ENCODE measurements around the gene COL1A1. TPM values are rescaled to one million over a fixed set of nuclear protein-coding genes. Genes with fewer than 3 reads are reported as not detected.
A peak's percentile ranks its signal among the peaks of the same experiment; 100 is the strongest.

Gene COL1A1
- total RNA-seq, 2 experiments from 2014 or later: 0.18 to 0.26 TPM

GRCh38 chr17:50188531-50188920 is 12.9 kb downstream of the COL1A1 start:
- Mint-ChIP-seq H3K9me3 (ENCODE audit: insufficient read depth) (no peaks in the 10 kb centered on the region), H3K36me3 (ENCODE audit: low read depth) (no peaks in the 10 kb centered on the region), H3K27me3 (ENCODE audit: low read depth) (no peaks in the 10 kb centered on the region), H3K27ac (no peak overlapping the region), H3K4me3 (no peak overlapping the region), H3K4me1 (ENCODE audit: low read depth) (peaks cover 7% of the 10 kb centered on the region)
- CTCF ChIA-PET: no interaction called here
- POLR2A ChIA-PET: no interaction called here
- ATAC-seq (no peak), DNase-seq (no peak)

- no peak for DNase-seq
- ChIA-PET CTCF (interaction anchor here (0.8 kb wide), 1 partner anchor 94 kb away, joined by 3 read pairs; no protein-coding TSS in a partner anchor), POLR2A (no interaction called here)
- no peak for ATAC-seq
- no peaks in the 10 kb centered on the region for H3K27me3 Mint-ChIP-seq (ENCODE audit: low read depth)
- H3K36me3 Mint-ChIP-seq (ENCODE audit: low read depth): no peaks in the 10 kb centered on the region
- peaks cover 13% of the 10 kb centered on the region for H3K4me1 Mint-ChIP-seq (ENCODE audit: low read depth)
- H3K27ac Mint-ChIP-seq: no peak overlapping the region
- no peaks in the 10 kb centered on the region for H3K9me3 Mint-ChIP-seq (ENCODE audit: insufficient read depth)
- H3K4me3 Mint-ChIP-seq: no peak overlapping the region
Measured at GRCh38 chr17:50187751-50188530, 13.5 kb downstream of the COL1A1 start.

DNA sequence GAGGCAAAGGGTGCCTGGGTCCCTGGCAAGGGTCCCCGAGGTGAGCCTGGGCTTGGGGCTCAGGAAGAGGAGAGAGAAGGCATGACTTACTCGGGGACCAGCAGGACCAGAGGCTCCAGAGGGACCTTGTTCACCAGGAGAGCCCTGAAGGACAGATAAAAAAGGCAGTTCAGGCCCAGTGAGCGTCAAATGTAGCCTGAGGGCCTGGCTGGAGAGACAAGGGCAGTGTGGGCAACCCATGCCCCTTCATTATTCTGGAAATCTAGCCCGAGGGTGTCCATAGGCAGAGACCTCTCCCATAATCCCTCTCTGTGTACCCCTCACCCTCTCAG is 14.1 kb downstream of the COL1A1 start:
- Mint-ChIP-seq H3K27ac (no peak overlapping the region), H3K36me3 (ENCODE audit: low read depth) (no peaks in the 10 kb centered on the region), H3K4me1 (ENCODE audit: low read depth) (peaks cover 18% of the 10 kb centered on the region), H3K4me3 (no peak overlapping the region), H3K27me3 (ENCODE audit: low read depth) (no peaks in the 10 kb centered on the region), H3K9me3 (ENCODE audit: insufficient read depth) (no peaks in the 10 kb centered on the region)
- ChIA-PET POLR2A (no interaction called here), CTCF (interaction anchor here (0.8 kb wide), 1 partner anchor 93 kb away, joined by 3 read pairs; no protein-coding TSS in a partner anchor)
- ATAC-seq (no peak), DNase-seq (no peak)

DNA sequence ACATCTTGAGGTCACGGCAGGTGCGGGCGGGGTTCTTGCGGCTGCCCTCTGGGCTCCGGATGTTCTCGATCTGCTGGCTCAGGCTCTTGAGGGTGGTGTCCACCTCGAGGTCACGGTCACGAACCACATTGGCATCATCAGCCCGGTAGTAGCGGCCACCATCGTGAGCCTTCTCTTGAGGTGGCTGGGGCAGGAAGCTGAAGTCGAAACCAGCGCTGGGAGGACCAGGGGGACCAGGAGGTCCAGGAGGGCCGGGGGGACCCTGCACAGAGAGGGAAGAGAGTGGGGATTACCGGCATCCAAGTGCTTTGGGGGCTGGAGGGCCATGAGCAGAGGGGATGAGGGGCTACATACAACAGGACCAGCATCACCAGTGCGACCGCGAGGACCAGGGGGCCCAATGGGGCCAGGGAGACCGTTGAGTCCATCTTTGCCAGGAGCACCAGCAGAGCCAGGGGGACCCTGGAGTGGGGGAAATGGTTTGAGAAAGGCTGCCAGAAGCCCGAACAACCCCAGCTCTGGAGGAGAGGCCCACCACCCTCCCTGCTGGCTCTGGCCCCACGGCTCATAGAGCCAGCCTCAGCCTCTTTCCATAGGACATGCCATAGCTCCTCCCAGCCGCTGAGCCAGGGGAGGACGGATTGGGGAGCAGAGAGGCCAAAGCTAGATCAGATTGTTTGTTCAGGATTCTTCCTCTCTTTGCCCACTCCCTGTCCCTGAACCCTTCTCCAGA is 14.6 kb downstream of the COL1A1 start:
- no peaks in the 10 kb centered on the region for H3K36me3 Mint-ChIP-seq (ENCODE audit: low read depth)
- H3K4me1 Mint-ChIP-seq (ENCODE audit: low read depth): peaks cover 21% of the 10 kb centered on the region
- ChIA-PET POLR2A (no interaction called here), CTCF (no interaction called here)
- H3K27me3 Mint-ChIP-seq (ENCODE audit: low read depth): no peaks in the 10 kb centered on the region
- no peak for ATAC-seq
- no peak for DNase-seq
- H3K9me3 Mint-ChIP-seq (ENCODE audit: insufficient read depth): no peaks in the 10 kb centered on the region
- no peak overlapping the region for H3K4me3 Mint-ChIP-seq
- no peak overlapping the region for H3K27ac Mint-ChIP-seq

DNA sequence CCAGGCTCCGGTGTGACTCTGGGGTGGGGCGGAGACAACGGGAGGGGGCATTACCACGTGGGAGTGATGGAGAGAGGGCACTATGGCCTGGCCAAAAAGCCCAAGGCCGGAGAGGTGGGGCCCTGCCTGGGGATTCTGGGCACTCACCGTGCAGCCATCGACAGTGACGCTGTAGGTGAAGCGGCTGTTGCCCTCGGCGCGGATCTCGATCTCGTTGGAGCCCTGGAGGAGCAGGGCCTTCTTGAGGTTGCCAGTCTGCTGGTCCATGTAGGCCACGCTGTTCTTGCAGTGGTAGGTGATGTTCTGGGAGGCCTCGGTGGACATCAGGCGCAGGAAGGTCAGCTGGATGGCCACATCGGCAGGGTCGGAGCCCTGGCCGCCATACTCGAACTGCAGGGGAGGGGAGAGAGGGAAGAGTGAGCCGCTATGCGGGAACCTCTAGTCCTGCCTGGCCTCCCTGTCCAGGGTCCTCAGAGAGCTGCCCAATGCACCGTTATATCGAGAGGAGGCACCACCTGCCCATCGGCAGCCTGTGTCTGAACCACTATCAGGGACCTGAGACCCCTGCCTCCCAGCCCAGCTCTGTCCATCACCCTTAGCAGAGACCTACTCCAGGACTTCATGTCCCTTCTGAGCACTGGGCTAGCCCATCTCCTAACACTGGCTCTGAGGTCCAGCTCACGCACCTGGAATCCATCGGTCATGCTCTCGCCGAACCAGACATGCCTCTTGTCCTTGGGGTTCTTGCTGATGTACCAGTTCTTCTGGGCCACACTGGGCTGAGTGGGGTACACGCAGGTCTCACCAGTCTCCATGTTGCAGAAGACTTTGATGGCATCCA is 15.6 kb downstream of the COL1A1 start:
- peaks cover 23% of the 10 kb centered on the region for H3K4me1 Mint-ChIP-seq (ENCODE audit: low read depth)
- no peaks in the 10 kb centered on the region for H3K9me3 Mint-ChIP-seq (ENCODE audit: insufficient read depth)
- H3K27me3 Mint-ChIP-seq (ENCODE audit: low read depth): no peaks in the 10 kb centered on the region
- H3K36me3 Mint-ChIP-seq (ENCODE audit: low read depth): no peaks in the 10 kb centered on the region
- H3K4me3 Mint-ChIP-seq: no peak overlapping the region
- POLR2A ChIA-PET: no interaction called here
- no peak for DNase-seq
- CTCF ChIA-PET: no interaction called here
- no peak overlapping the region for H3K27ac Mint-ChIP-seq
- no peak for ATAC-seq

DNA sequence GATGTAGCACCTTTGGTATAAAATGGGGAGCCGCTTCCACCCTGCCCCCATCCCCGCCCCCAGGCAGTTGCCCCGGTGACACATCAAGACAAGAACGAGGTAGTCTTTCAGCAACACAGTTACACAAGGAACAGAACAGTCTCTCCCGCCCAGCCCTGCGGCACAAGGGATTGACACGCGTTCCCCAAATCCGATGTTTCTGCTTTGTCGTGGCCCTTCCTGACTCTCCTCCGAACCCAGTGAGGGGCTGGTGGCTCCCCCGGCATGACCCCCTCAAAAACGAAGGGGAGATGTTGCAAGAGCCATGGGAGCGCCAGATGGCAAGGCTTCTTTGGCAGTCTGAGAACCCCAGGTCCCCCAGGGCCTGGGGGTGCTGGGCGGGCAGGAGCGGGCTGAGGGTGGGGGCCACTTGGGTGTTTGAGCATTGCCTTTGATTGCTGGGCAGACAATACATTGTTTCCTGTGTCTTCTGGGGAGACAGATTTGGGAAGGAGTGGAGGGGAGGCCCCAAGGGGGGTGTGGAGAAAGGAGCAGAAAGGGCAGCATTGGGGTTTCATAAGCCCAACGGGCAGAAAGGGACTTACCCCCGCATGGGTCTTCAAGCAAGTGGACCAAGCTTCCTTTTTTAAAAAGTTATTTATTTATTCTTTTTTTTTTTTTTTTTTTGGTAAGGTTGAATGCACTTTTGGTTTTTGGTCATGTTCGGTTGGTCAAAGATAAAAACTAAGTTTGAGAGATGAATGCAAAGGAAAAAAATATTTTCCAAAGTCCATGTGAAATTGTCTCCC is 16.6 kb downstream of the COL1A1 start:
- Mint-ChIP-seq H3K27ac (no peak overlapping the region), H3K36me3 (ENCODE audit: low read depth) (no peaks in the 10 kb centered on the region), H3K4me1 (ENCODE audit: low read depth) (peaks cover 23% of the 10 kb centered on the region), H3K27me3 (ENCODE audit: low read depth) (no peaks in the 10 kb centered on the region), H3K4me3 (no peak overlapping the region), H3K9me3 (ENCODE audit: insufficient read depth) (no peaks in the 10 kb centered on the region)
- ChIA-PET CTCF (interaction anchor here (0.6 kb wide), 1 partner anchor 15 kb away, joined by 3 read pairs; no protein-coding TSS in a partner anchor), POLR2A (no interaction called here)
- no peak for ATAC-seq
- no peak for DNase-seq

- peaks cover 23% of the 10 kb centered on the region for H3K4me1 Mint-ChIP-seq (ENCODE audit: low read depth)
- CTCF ChIA-PET: interaction anchor here (0.6 kb wide), 1 partner anchor 15 kb away, joined by 3 read pairs; no protein-coding TSS in a partner anchor
- no peaks in the 10 kb centered on the region for H3K36me3 Mint-ChIP-seq (ENCODE audit: low read depth)
- H3K4me3 Mint-ChIP-seq: peak overlapping the region; percentile 60
- H3K27ac Mint-ChIP-seq: peak overlapping the region; percentile 79
- H3K9me3 Mint-ChIP-seq (ENCODE audit: insufficient read depth): no peaks in the 10 kb centered on the region
- POLR2A ChIA-PET: no interaction called here
- ATAC-seq (no peak), DNase-seq (no peak)
- H3K27me3 Mint-ChIP-seq (ENCODE audit: low read depth): no peaks in the 10 kb centered on the region
Measured at GRCh38 chr17:50184064-50184463, 17.4 kb downstream of the COL1A1 start.

DNA sequence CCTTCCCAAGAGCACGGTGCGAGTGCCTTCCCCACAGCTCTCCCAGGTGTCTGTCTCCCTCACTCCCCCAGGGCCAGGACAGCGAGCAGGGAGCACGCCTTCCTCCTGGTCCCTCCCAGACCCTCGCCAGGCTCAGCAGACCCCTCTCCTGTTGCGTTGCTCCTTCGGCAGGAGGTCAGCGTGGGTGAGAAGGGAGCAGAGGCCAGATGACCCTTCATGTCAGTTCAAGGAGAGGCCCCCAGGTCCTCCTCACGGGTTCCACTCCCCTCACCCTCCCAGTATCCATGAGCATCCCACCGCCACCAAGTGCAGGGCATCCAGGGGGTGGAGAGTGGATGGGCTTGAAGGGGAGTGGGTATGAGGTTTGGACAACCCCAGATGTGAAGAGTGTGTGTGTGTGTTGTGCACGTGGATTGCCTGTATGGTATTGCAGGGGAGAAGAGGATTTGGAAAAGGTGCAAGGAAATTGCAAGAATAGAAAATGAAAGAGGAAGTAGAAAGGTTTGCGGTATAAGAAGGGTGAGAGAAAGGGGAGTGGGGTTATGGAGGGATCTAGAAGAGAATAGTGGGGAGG is 17.9 kb downstream of the COL1A1 start:
- ChIA-PET POLR2A (no interaction called here), CTCF (interaction anchor here (0.9 to 1.3 kb wide), 3 partner anchors 14 to 89 kb away, joined by 3 to 5 read pairs (median 3); no protein-coding TSS in a partner anchor)
- Mint-ChIP-seq H3K27ac (peak overlapping the region; percentile 79), H3K4me1 (ENCODE audit: low read depth) (peaks cover 24% of the 10 kb centered on the region), H3K27me3 (ENCODE audit: low read depth) (no peaks in the 10 kb centered on the region), H3K36me3 (ENCODE audit: low read depth) (no peaks in the 10 kb centered on the region), H3K4me3 (peak overlapping the region; percentile 60), H3K9me3 (ENCODE audit: insufficient read depth) (no peaks in the 10 kb centered on the region)
- no peak for DNase-seq
- ATAC-seq: peak; percentile 32

GRCh38 chr17:50182783-50183420 is 18.5 kb downstream of the COL1A1 start:
- H3K4me1 Mint-ChIP-seq (ENCODE audit: low read depth): peaks cover 30% of the 10 kb centered on the region
- no peaks in the 10 kb centered on the region for H3K36me3 Mint-ChIP-seq (ENCODE audit: low read depth)
- peak overlapping the region; percentile 50 for H3K27ac Mint-ChIP-seq
- H3K27me3 Mint-ChIP-seq (ENCODE audit: low read depth): no peaks in the 10 kb centered on the region
- no peaks in the 10 kb centered on the region for H3K9me3 Mint-ChIP-seq (ENCODE audit: insufficient read depth)
- peak overlapping the region; percentile 13 for H3K4me3 Mint-ChIP-seq
- no peak for ATAC-seq
- ChIA-PET CTCF (interaction anchor here (0.9 to 1.5 kb wide), 4 partner anchors 13 to 88 kb away, joined by 3 to 5 read pairs (median 3); no protein-coding TSS in a partner anchor), POLR2A (no interaction called here)
- DNase-seq: no peak

GRCh38 chr17:50181591-50182560 is 19.6 kb downstream of the COL1A1 start:
- DNase-seq: no peak
- Mint-ChIP-seq H3K27ac (peak overlapping the region; percentile 16), H3K36me3 (ENCODE audit: low read depth) (no peaks in the 10 kb centered on the region), H3K4me3 (no peak overlapping the region), H3K4me1 (ENCODE audit: low read depth) (peaks cover 30% of the 10 kb centered on the region), H3K9me3 (ENCODE audit: insufficient read depth) (no peaks in the 10 kb centered on the region), H3K27me3 (ENCODE audit: low read depth) (no peaks in the 10 kb centered on the region)
- POLR2A ChIA-PET: no interaction called here
- CTCF ChIA-PET: interaction anchor here (0.9 to 1.9 kb wide), 6 partner anchors 12 to 88 kb away, joined by 3 to 7 read pairs (median 4); no protein-coding TSS in a partner anchor
- no peak for ATAC-seq

Measured in activated CD8-positive, alpha-beta T cell treated with anti-CD3 and anti-CD28 coated beads, Interleukin-2, amount 10 ng/mL, durations not matched to agents 7 days and 5 days (primary cell).